IMR-90 (cell line): ENCODE data around the gene IP6K1. TPM values are rescaled to one million over a fixed set of nuclear protein-coding genes. Genes with fewer than 3 reads are reported as not detected.

Experiments
- ATAC-seq: fragments of 200-7000 bp; cut with Tn5 transposase; 2 replicates; pipeline ENCODE4 v1.9.1; 2020; ENCODE audit warnings: low read depth, mild to moderate bottlenecking, moderate library complexity
- BruUV-seq: library from RNA; stranded (reverse); fragments of 400-500 nt; replicated peaks from 2 replicates; lab custom pipeline; 2021; lab: Mats Ljungman, UMichigan
- CTCF ChIA-PET: fragments of 300-600 bp; formaldehyde crosslinking; extraction: SDS; loops from one replicate; lab custom pipeline; 2021; ENCODE audit warnings: antibody characterized with exemption; lab: Yijun Ruan, JAX
- POLR2A ChIA-PET: fragments of 300-600 bp; sonication (Branson Sonifier 250); formaldehyde crosslinking; loops from one replicate; lab custom pipeline; 2022; ENCODE audit warnings: antibody characterized with exemption; ENCODE audit not compliant: unreplicated experiment; lab: Charles Lee
- DNase-seq: peaks from one replicate; pipeline ENCODE4 v3.0.0; 2013
- H2AFZ ChIP-seq: replicated peaks from 2 replicates; pipeline ENCODE3; 2013; ENCODE audit warnings: low read length, mild to moderate bottlenecking; ENCODE audit not compliant: poor library complexity
- H2AK5ac ChIP-seq: 2 replicates; pipeline ENCODE4 v1.6.1; 2013; ENCODE audit warnings: low read depth, low read length, inconsistent platforms
- H2AK9ac ChIP-seq: replicated peaks from 2 replicates; pipeline ENCODE3; 2013; ENCODE audit warnings: mild to moderate bottlenecking, low read depth, low read length, moderate library complexity; ENCODE audit not compliant: poor library complexity
- H2BK120ac ChIP-seq: 2 replicates; pipeline ENCODE4 v1.6.1; 2013; ENCODE audit warnings: low read depth, low read length, inconsistent platforms
- H2BK15ac ChIP-seq: 3 replicates; pipeline ENCODE4 v1.6.1; 2013; ENCODE audit warnings: low read depth, low read length, inconsistent platforms
- H2BK20ac ChIP-seq: 2 replicates; pipeline ENCODE4 v1.6.1; 2013; ENCODE audit warnings: low read depth, mild to moderate bottlenecking, inconsistent platforms, low read length, moderate library complexity
- H2BK5ac ChIP-seq: 2 replicates; pipeline ENCODE4 v1.6.1; 2013; ENCODE audit warnings: mild to moderate bottlenecking, low read depth, low read length, inconsistent platforms; ENCODE audit not compliant: poor library complexity, severe bottlenecking
- H3K14ac ChIP-seq: replicated peaks from 2 replicates; pipeline ENCODE4 v1.6.1; 2013; ENCODE audit warnings: low read depth, low read length, inconsistent platforms
- H3K18ac ChIP-seq: 2 replicates; pipeline ENCODE4 v1.6.1; 2013; ENCODE audit warnings: low read depth, low read length, control low read depth
- H3K23ac ChIP-seq: 2 replicates; pipeline ENCODE4 v1.6.1; 2013; ENCODE audit warnings: low read depth, low read length, inconsistent platforms
- H3K27ac ChIP-seq: 2 replicates; pipeline ENCODE4 v1.5.1; 2013; ENCODE audit warnings: mild to moderate bottlenecking, control low read depth, low read length; ENCODE audit not compliant: insufficient read depth
- H3K27me3 ChIP-seq: 2 replicates; pipeline ENCODE4 v1.6.1; 2013; ENCODE audit warnings: low read length; ENCODE audit not compliant: control insufficient read depth, insufficient read depth
- H3K36me3 ChIP-seq: 2 replicates; pipeline ENCODE4 v1.6.1; 2013; ENCODE audit warnings: low read length, mixed read lengths; ENCODE audit not compliant: control insufficient read depth, insufficient read depth
- H3K4ac ChIP-seq: 2 replicates; pipeline ENCODE4 v1.6.1; 2013; ENCODE audit warnings: low read depth, low read length, inconsistent platforms
- H3K4me1 ChIP-seq: 2 replicates; pipeline ENCODE4 v1.6.1; 2013; ENCODE audit warnings: low read length, mixed read lengths; ENCODE audit not compliant: control insufficient read depth, insufficient read depth
- H3K4me2 ChIP-seq: 2 replicates; pipeline ENCODE4 v1.6.1; 2013; ENCODE audit warnings: low read depth, mild to moderate bottlenecking, control low read depth, low read length, moderate library complexity
- H3K4me3 ChIP-seq: 2 replicates; pipeline ENCODE4 v1.5.1; 2013; ENCODE audit warnings: low read depth, mild to moderate bottlenecking, control low read depth, low read length, moderate library complexity; ENCODE audit not compliant: insufficient read depth
- H3K56ac ChIP-seq: 2 replicates; pipeline ENCODE4 v1.6.1; 2013; ENCODE audit warnings: low read length, inconsistent platforms; ENCODE audit not compliant: insufficient read depth; ENCODE audit errors: extremely low read depth
- H3K79me1 ChIP-seq, 2 experiments: 2 replicates each; pipeline ENCODE4 v1.6.1; 2013; ENCODE audit warnings: low read length in 2 of 2, inconsistent platforms in 1 of 2, low read depth in 1 of 2
- H3K9ac ChIP-seq: 2 replicates; pipeline ENCODE4 v1.6.1; 2013; ENCODE audit warnings: low read depth, low read length, control low read depth
- H3K9me1 ChIP-seq: 2 replicates; pipeline ENCODE4 v1.6.1; 2013; ENCODE audit warnings: low read length, inconsistent platforms; ENCODE audit not compliant: insufficient read depth
- H3K9me3 ChIP-seq: 2 replicates; pipeline ENCODE4 v1.6.1; 2013; ENCODE audit warnings: low read length; ENCODE audit not compliant: control insufficient read depth, insufficient read depth
- H4K20me1 ChIP-seq: 2 replicates; pipeline ENCODE4 v1.6.1; 2013; ENCODE audit warnings: low read length, inconsistent platforms; ENCODE audit not compliant: insufficient read depth
- H4K5ac ChIP-seq: 2 replicates; pipeline ENCODE4 v1.6.1; 2013; ENCODE audit warnings: mild to moderate bottlenecking, low read depth, low read length, control low read depth
- H4K8ac ChIP-seq, 2 experiments: 2 replicates each; pipeline ENCODE4 v1.6.1; 2013; ENCODE audit warnings: low read depth in 2 of 2, low read length in 2 of 2, control low read depth in 1 of 2, inconsistent platforms in 1 of 2
- H4K91ac ChIP-seq: 2 replicates; pipeline ENCODE4 v1.6.1; 2013; ENCODE audit warnings: low read depth, low read length, inconsistent platforms; ENCODE audit not compliant: insufficient read depth
- BHLHE40 ChIP-seq: fragments of 150-350 bp; IDR thresholded peaks from 2 replicates; pipeline ENCODE4 v1.6.1; 2016; ENCODE audit warnings: mild to moderate bottlenecking, low read depth, low read length
- CEBPB ChIP-seq: IDR thresholded peaks from 2 replicates; pipeline ENCODE4 v1.6.1; 2012; ENCODE audit warnings: low read depth, low read length, improper control_type of control experiment
- CHD1 ChIP-seq: IDR thresholded peaks from 2 replicates; pipeline ENCODE4 v1.6.1; 2012; ENCODE audit warnings: low read depth, low read length, improper control_type of control experiment
- CTCF ChIP-seq: conservative IDR thresholded peaks from 2 replicates; pipeline ENCODE4 v1.5.1; 2012; ENCODE audit warnings: mild to moderate bottlenecking, low read depth, low read length, improper control_type of control experiment
- FOS ChIP-seq: fragments of 150-350 bp; IDR thresholded peaks from 2 replicates; pipeline ENCODE4 v1.6.1; 2016; ENCODE audit warnings: low read depth, low read length
- MAFK ChIP-seq: IDR thresholded peaks from 2 replicates; pipeline ENCODE4 v1.6.1; 2012; ENCODE audit warnings: low read depth, low read length, improper control_type of control experiment
- MXI1 ChIP-seq: IDR thresholded peaks from 2 replicates; pipeline ENCODE4 v1.6.1; 2012; ENCODE audit warnings: low read depth, mild to moderate bottlenecking, low read length, moderate library complexity, borderline replicate concordance
- NFE2L2 ChIP-seq: fragments of 150-350 bp; IDR thresholded peaks from 2 replicates; pipeline ENCODE4 v1.6.1; 2016; ENCODE audit warnings: low read depth, mild to moderate bottlenecking, low read length
- POLR2A ChIP-seq: IDR thresholded peaks from 2 replicates; pipeline ENCODE4 v1.6.1; 2012; ENCODE audit warnings: mild to moderate bottlenecking, low read depth, low read length
- RCOR1 ChIP-seq: IDR thresholded peaks from 2 replicates; pipeline ENCODE4 v1.6.1; 2012; ENCODE audit warnings: mild to moderate bottlenecking, low read length, improper control_type of control experiment; ENCODE audit not compliant: insufficient replicate concordance
- RFX5 ChIP-seq: IDR thresholded peaks from 2 replicates; pipeline ENCODE4 v1.8.0; 2012; ENCODE audit warnings: low read depth, mild to moderate bottlenecking, low read length, moderate library complexity
- SMC3 ChIP-seq: fragments of 150-350 bp; IDR thresholded peaks from 2 replicates; pipeline ENCODE4 v1.6.1; 2016; ENCODE audit warnings: low read depth, mild to moderate bottlenecking, antibody characterized with exemption, low read length, moderate library complexity
- USF2 ChIP-seq: fragments of 150-350 bp; IDR thresholded peaks from 2 replicates; pipeline ENCODE4 v1.6.1; 2017; ENCODE audit warnings: mild to moderate bottlenecking, antibody characterized with exemption, low read length, low read depth
- WGBS, 2 experiments: methylation state at CpG; one replicate each; pipeline versions ENCODE4 v1.1.5 to v1.1.7; 2013; ENCODE audit warnings: missing lambda C conversion rate in 2 of 2; ENCODE audit not compliant: insufficient read length in 1 of 2; ENCODE audit errors: extremely low coverage in 2 of 2; 5-methylcytosine and 5-hydroxymethylcytosine counted together
- dilution Hi-C: fragments of 300-500 bp; cut with HindIII; formaldehyde crosslinking; loops from one replicate; pipeline ENCODE4 v1.14.3; 2018; ENCODE audit warnings: low sequenced_read_pairs; ENCODE audit not compliant: unreplicated experiment
- in situ Hi-C: fragments of 300-500 bp; cut with MboI; formaldehyde crosslinking; loops from 3 replicates; pipeline ENCODE4 v1.14.3; 2019; ENCODE audit warnings: low sequenced_read_pairs, inconsistent platforms, mixed read lengths
- intact Hi-C: fragments of 100-400 bp; cut with micrococcal nuclease; formaldehyde crosslinking; loops from 2 replicates; pipeline ENCODE4 v1.10.0; 2022
- polyA plus RNA-seq, 3 experiments: library from polyadenylated mRNA; depleted of rRNA; stranded (reverse); fragments of >200 nt; gene quantifications; 2 replicates each; pipeline ENCODE4 v1.2.3, GENCODE V29; 2012; ENCODE audit warnings: low replicate concordance in 1 of 3
- total RNA-seq: library from RNA; depleted of rRNA; stranded (reverse); fragments of >200 nt; gene quantifications from 2 replicates; pipeline ENCODE4 v1.2.3, GENCODE V29; 2012

IP6K1 gene
- total and polyA plus RNA-seq, 2 of the 4 experiments (the other 2 are of a cell fraction) = 28.3 to 28.7 TPM

GRCh38 chr3:49802719-49803464 lies 16.6 kb upstream of the IP6K1 start, which contains the start of gene INKA1:
Gene INKA1, plus strand, starts transcription at chr3:49803261. Its CDS starts 132 bp downstream, at chr3:49803393.
- peak within 1 kb of the TSS; percentile 10 for H2AK5ac ChIP-seq
- H2BK5ac ChIP-seq = peak within 1 kb of the TSS; percentile 73
- dilution Hi-C loops (no loop called here), intact Hi-C loops (loop anchor here (1.0 to 5.0 kb wide), 3 partner anchors 36 to 289 kb away; no protein-coding TSS in a partner anchor), in situ Hi-C loops (no loop called here)
- H2BK20ac ChIP-seq = no peak within 1 kb of the TSS
- H4K91ac ChIP-seq = peak within 1 kb of the TSS; percentile 62; the same call in 1 of the 2 replicates
- peak within 1 kb of the TSS; percentile 81 for H3K27ac ChIP-seq
- H3K23ac ChIP-seq = peak within 1 kb of the TSS; percentile 97
- H3K36me3 ChIP-seq = no peaks in the 10 kb centered on the region; the same call in 1 of the 2 replicates
- POLR2A ChIA-PET = interaction anchor here (0.6 to 0.7 kb wide), 4 partner anchors 17 to 768 kb away, joined by 4 to 9 read pairs (median 8); partner anchors contain the start of gene IP6K1
- BruUV-seq = no TSS peak
- 0 out of 2 replicates have a peak within 1 kb of the TSS, but pooled peaks have one; percentile 21 for H4K5ac ChIP-seq
- H3K4me3 ChIP-seq = peak within 1 kb of the TSS; percentile 79
- no peak within 1 kb of the TSS for H2BK15ac ChIP-seq
- H3K4me1 ChIP-seq = peaks cover 35% of the 10 kb centered on the region
- H3K27me3 ChIP-seq = no peaks in the 10 kb centered on the region
- H2BK120ac ChIP-seq = peak within 1 kb of the TSS; percentile 51
- CTCF ChIA-PET = interaction anchor here (0.6 to 4.6 kb wide), 9 partner anchors 12 to 102 kb away, joined by 3 to 33 read pairs (median 5); partner anchors contain the start of gene UBA7
- DNase-seq (peak; percentile 72), ATAC-seq (peak; percentile 85)
- H3K9ac ChIP-seq = peak within 1 kb of the TSS; percentile 74
- peak within 1 kb of the TSS; percentile 99 for H2AFZ ChIP-seq
- no peaks in the 10 kb centered on the region for H4K20me1 ChIP-seq
- peak within 1 kb of the TSS; percentile 93 for H2AK9ac ChIP-seq
- 0% methylated on average over 30 of the region's 71 CpGs; no CpG with 5 or more reads in 1 of the 2 experiments for WGBS, 2 experiments
- H3K9me3 ChIP-seq = no peaks in the 10 kb centered on the region
- H3K18ac ChIP-seq = peak within 1 kb of the TSS; percentile 69; the same call in 1 of the 2 replicates
- H3K4ac ChIP-seq = peak within 1 kb of the TSS; percentile 86
- peak within 1 kb of the TSS; percentile 65 to 89; a peak in 3 of 4 replicates for H4K8ac ChIP-seq
- 0 out of 2 replicates have a peak within 1 kb of the TSS, but pooled peaks have one; percentile 14 for H3K56ac ChIP-seq
- peak within 1 kb of the TSS; percentile 84 for H3K14ac ChIP-seq
- H3K4me2 ChIP-seq = peak within 1 kb of the TSS; percentile 98
- peaks cover 0 to 9% of the 10 kb centered on the region in 2 experiments; a peak in 1 of 4 replicates for H3K79me1 ChIP-seq
- peaks cover 11% of the 10 kb centered on the region; the same call in 1 of the 2 replicates for H3K9me1 ChIP-seq
- peak; percentile 52 for TF ChIP-seq RCOR1
- TF ChIP-seq SMC3 = peak; percentile 69
- no peak for TF ChIP-seq MAFK
- 0 out of 2 replicates have a peak, but pooled peaks have one; percentile 28 for TF ChIP-seq BHLHE40
- no peak for TF ChIP-seq FOS
- no peak for TF ChIP-seq NFE2L2
- TF ChIP-seq RFX5 = no peak
- TF ChIP-seq POLR2A = no peak
- no peak for TF ChIP-seq CEBPB
- peak; percentile 85 for TF ChIP-seq MXI1
- TF ChIP-seq CHD1 = no peak
- TF ChIP-seq USF2 = no peak
- peak; percentile 90 for TF ChIP-seq CTCF
